ENCODE data around the gene GSS. TPM values are rescaled to one million over a fixed set of nuclear protein-coding genes. Genes with fewer than 3 reads are reported as not detected.

Gene GSS
- total RNA-seq, 1 donor from 2014 or later, result 37.2 TPM

- Mint-ChIP-seq H3K9me3 (ENCODE audit: unreplicated experiment) (no peaks in the 10 kb centered on the region), H3K36me3 (ENCODE audit: unreplicated experiment) (no peaks in the 10 kb centered on the region), H3K27me3 (ENCODE audit: unreplicated experiment) (peaks cover 7% of the 10 kb centered on the region), H3K4me1 (ENCODE audit: unreplicated experiment) (no peaks in the 10 kb centered on the region), H3K27ac (ENCODE audit: unreplicated experiment) (no peak overlapping the region), H3K4me3 (ENCODE audit: unreplicated experiment) (no peak overlapping the region)
- no peak for TF ChIP-seq CTCF (IDR thresholded peaks at IDR 0.05)
- DNase-seq (ENCODE audit: extremely low spot score, unreplicated experiment), result no peak
These were observed 20.7 kb upstream of the GSS start for GRCh38 chr20:34976286-34976685.

GRCh38 chr20:34974246-34974645 is 18.6 kb upstream of the GSS start:
- no peak for TF ChIP-seq CTCF (IDR thresholded peaks at IDR 0.05)
- no peak overlapping the region for H3K4me3 Mint-ChIP-seq (ENCODE audit: unreplicated experiment)
- no peaks in the 10 kb centered on the region for H3K9me3 Mint-ChIP-seq (ENCODE audit: unreplicated experiment)
- DNase-seq (ENCODE audit: extremely low spot score, unreplicated experiment), result no peak
- no peak overlapping the region for H3K27ac Mint-ChIP-seq (ENCODE audit: unreplicated experiment)
- H3K27me3 Mint-ChIP-seq (ENCODE audit: unreplicated experiment), result peaks cover 7% of the 10 kb centered on the region
- no peaks in the 10 kb centered on the region for H3K4me1 Mint-ChIP-seq (ENCODE audit: unreplicated experiment)
- no peaks in the 10 kb centered on the region for H3K36me3 Mint-ChIP-seq (ENCODE audit: unreplicated experiment)

GRCh38 chr20:34971561-34972235 is 16.1 kb upstream of the GSS start:
- Mint-ChIP-seq H3K27ac (ENCODE audit: unreplicated experiment) (no peak overlapping the region), H3K27me3 (ENCODE audit: unreplicated experiment) (peaks cover 5% of the 10 kb centered on the region), H3K9me3 (ENCODE audit: unreplicated experiment) (no peaks in the 10 kb centered on the region), H3K4me3 (ENCODE audit: unreplicated experiment) (no peak overlapping the region), H3K36me3 (ENCODE audit: unreplicated experiment) (no peaks in the 10 kb centered on the region), H3K4me1 (ENCODE audit: unreplicated experiment) (no peaks in the 10 kb centered on the region)
- TF ChIP-seq CTCF (IDR thresholded peaks at IDR 0.05), result no peak
- DNase-seq (ENCODE audit: extremely low spot score, unreplicated experiment), result no peak

- no peak overlapping the region for H3K27ac Mint-ChIP-seq (ENCODE audit: unreplicated experiment)
- TF ChIP-seq CTCF (IDR thresholded peaks at IDR 0.05), result no peak
- no peaks in the 10 kb centered on the region for H3K4me1 Mint-ChIP-seq (ENCODE audit: unreplicated experiment)
- no peak overlapping the region for H3K4me3 Mint-ChIP-seq (ENCODE audit: unreplicated experiment)
- no peaks in the 10 kb centered on the region for H3K36me3 Mint-ChIP-seq (ENCODE audit: unreplicated experiment)
- DNase-seq (ENCODE audit: extremely low spot score, unreplicated experiment), result no peak
- peaks cover 5% of the 10 kb centered on the region for H3K27me3 Mint-ChIP-seq (ENCODE audit: unreplicated experiment)
- no peaks in the 10 kb centered on the region for H3K9me3 Mint-ChIP-seq (ENCODE audit: unreplicated experiment)
These were observed 15.4 kb upstream of the GSS start for GRCh38 chr20:34970846-34971560.

- Mint-ChIP-seq H3K36me3 (ENCODE audit: unreplicated experiment) (no peaks in the 10 kb centered on the region), H3K4me1 (ENCODE audit: unreplicated experiment) (no peaks in the 10 kb centered on the region), H3K27me3 (ENCODE audit: unreplicated experiment) (peaks cover 5% of the 10 kb centered on the region), H3K4me3 (ENCODE audit: unreplicated experiment) (no peak overlapping the region), H3K9me3 (ENCODE audit: unreplicated experiment) (no peaks in the 10 kb centered on the region), H3K27ac (ENCODE audit: unreplicated experiment) (no peak overlapping the region)
- no peak for TF ChIP-seq CTCF (IDR thresholded peaks at IDR 0.05)
- no peak for DNase-seq (ENCODE audit: extremely low spot score, unreplicated experiment)
These were observed 14.7 kb upstream of the GSS start for GRCh38 chr20:34970193-34970840.
